ENCODE measurements around the gene AIFM2. TPM values are rescaled to one million over a fixed set of nuclear protein-coding genes. Genes with fewer than 3 reads are reported as not detected.

AIFM2 gene
- total and polyA plus RNA-seq, 9 of the 15 experiments (the other 6 are each of a cell fraction or from before 2014, with no cell fraction given) = 2.7 to 14.1 (median 9.2) TPM

DNA sequence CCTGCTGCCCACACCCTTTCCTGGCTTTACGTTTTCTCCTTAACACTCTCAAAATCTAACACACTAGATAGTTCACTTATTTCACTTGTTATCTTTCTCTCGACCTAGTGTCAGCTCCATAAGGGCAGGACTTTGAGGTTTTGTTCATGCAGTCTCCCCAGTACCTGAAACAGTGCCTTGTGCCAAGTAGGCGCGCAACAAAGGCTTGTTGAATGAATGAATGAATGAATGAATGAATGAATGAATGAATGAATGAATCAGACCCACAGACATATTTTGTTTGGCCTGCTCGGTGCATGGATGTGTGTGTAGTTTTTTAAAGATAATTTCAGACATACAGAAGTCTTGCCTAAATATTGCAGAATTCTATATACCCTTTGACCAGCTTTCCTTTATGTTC is 7.7 kb upstream of the AIFM2 start:
- Histone ChIP-seq H3K9ac (ENCODE audit: insufficient read depth in 1 of 2, low read depth in 2 of 2, low read length in 2 of 2) (no peak overlapping the region), H2AFZ (ENCODE audit: low read depth, low read length) (no peak overlapping the region), H3K4me2 (ENCODE audit: insufficient read depth, low read length) (no peak overlapping the region), H3K9me3 (replicated peaks; ENCODE audit: control insufficient read depth, insufficient read depth, low read depth, low read length) (peaks cover 14% of the 10 kb centered on the region), H3K27ac (ENCODE audit: extremely low read depth, low read depth, low read length) (no peak overlapping the region), H3K4me1 (replicated peaks in 1 of 2; ENCODE audit: control insufficient read depth in 2 of 2, insufficient read depth in 2 of 2, low read length in 2 of 2) (peaks cover 4 to 17% of the 10 kb centered on the region in 2 experiments; a peak in 4 of 5 replicates), H3K79me2 (ENCODE audit: control insufficient read depth, insufficient read depth, low read length) (no peaks in the 10 kb centered on the region), H4K20me1 (replicated peaks; ENCODE audit: control insufficient read depth, insufficient read depth, low read length) (0 out of 2 replicates have a peak, but pooled peaks cover 11% of the 10 kb centered on the region), H3K9me1 (ENCODE audit: control insufficient read depth, insufficient read depth, low read length) (peaks cover 3% of the 10 kb centered on the region), H3K36me3 (ENCODE audit: control insufficient read depth, insufficient read depth, low read length) (peaks cover 37% of the 10 kb centered on the region; the same call in 2 of the 3 replicates), H3K4me3 (no peak overlapping the region), H3K27me3 (ENCODE audit: control insufficient read depth in 2 of 2, insufficient read depth in 2 of 2, low read length in 2 of 2) (no peaks in the 10 kb centered on the region)
- ChIA-PET CTCF (ENCODE audit: low intra/inter-chr PET ratio) (no interaction called here), POLR2A (no interaction called here)
- intact Hi-C loops (cut with micrococcal nuclease) (no loop called here), in situ Hi-C loops (cut with MboI) (no loop called here)
- no TSS peak for BruUV-seq (replicated peaks)
- FAIRE-seq (no peak), DNase-seq (ENCODE audit: extremely low read depth in 1 of 4, low spot score in 3 of 4) (no peak), ATAC-seq (no peak)
- WGBS (ENCODE audit: insufficient coverage, low coverage, missing lambda C conversion rate) = 60% methylated on average over 5 of the region's 5 CpGs
- peak; percentile 84 for TF ChIP-seq ZNF24 (IDR thresholded peaks at IDR 0.05)
- TF ChIP-seq BDP1 (IDR thresholded peaks at IDR 0.05; ENCODE audit: insufficient read depth, insufficient read length) = no peak

GRCh38 chr10:70139997-70140250 is 7.3 kb upstream of the AIFM2 start:
- ChIA-PET CTCF (ENCODE audit: low intra/inter-chr PET ratio) (no interaction called here), POLR2A (interaction anchor here (0.6 kb wide), 1 partner anchor 1543 kb away, joined by 3 read pairs; no protein-coding TSS in a partner anchor)
- no peak for FAIRE-seq
- H3K27ac ChIP-seq (ENCODE audit: extremely low read depth, low read depth, low read length) = no peak overlapping the region
- no peaks in the 10 kb centered on the region for H3K27me3 ChIP-seq (ENCODE audit: control insufficient read depth in 2 of 2, insufficient read depth in 2 of 2, low read length in 2 of 2)
- DNase-seq (ENCODE audit: extremely low read depth in 1 of 4, low spot score in 3 of 4) = no peak
- no peak overlapping the region for H3K4me2 ChIP-seq (ENCODE audit: insufficient read depth, low read length)
- H3K9me3 ChIP-seq (replicated peaks; ENCODE audit: control insufficient read depth, insufficient read depth, low read depth, low read length) = peaks cover 14% of the 10 kb centered on the region
- H3K36me3 ChIP-seq (ENCODE audit: control insufficient read depth, insufficient read depth, low read length) = peaks cover 33% of the 10 kb centered on the region; the same call in 2 of the 3 replicates
- peaks cover 3% of the 10 kb centered on the region for H3K9me1 ChIP-seq (ENCODE audit: control insufficient read depth, insufficient read depth, low read length)
- no TSS peak for BruUV-seq (replicated peaks)
- intact Hi-C loops (cut with micrococcal nuclease) = no loop called here
- H3K4me1 ChIP-seq (replicated peaks in 1 of 2; ENCODE audit: control insufficient read depth in 2 of 2, insufficient read depth in 2 of 2, low read length in 2 of 2) = peaks cover 4 to 15% of the 10 kb centered on the region in 2 experiments; a peak in 4 of 5 replicates
- 0 out of 2 replicates have a peak, but pooled peaks cover 11% of the 10 kb centered on the region for H4K20me1 ChIP-seq (replicated peaks; ENCODE audit: control insufficient read depth, insufficient read depth, low read length)
- TF ChIP-seq ARID2 (IDR thresholded peaks at IDR 0.05) (no peak), CAMTA2 (CRISPR knock-in tag; conservative IDR thresholded peaks at IDR 0.05) (no peak), ZNF76 (CRISPR knock-in tag; IDR thresholded peaks at IDR 0.05; ENCODE audit: borderline replicate concordance) (no peak), NUFIP1 (IDR thresholded peaks at IDR 0.05; ENCODE audit: partially characterized antibody) (no peak), TGIF2 (CRISPR knock-in tag; IDR thresholded peaks at IDR 0.05) (no peak), ZKSCAN3 (CRISPR knock-in tag; IDR thresholded peaks at IDR 0.05) (no peak), NCOA1 (IDR thresholded peaks at IDR 0.05; ENCODE audit: low read depth) (no peak), NR2C1 (IDR thresholded peaks at IDR 0.05) (no peak), NR2C1 (tag; IDR thresholded peaks at IDR 0.05) (no peak), NFRKB (IDR thresholded peaks at IDR 0.05; ENCODE audit: low read depth) (no peak), GTF2F1 (IDR thresholded peaks at IDR 0.05; ENCODE audit: low read depth, low read length) (no peak), CBX1 (IDR thresholded peaks at IDR 0.05; ENCODE audit: low read depth) (no peak), STAT5B (CRISPR knock-in tag; IDR thresholded peaks at IDR 0.05) (no peak), RBM34 (IDR thresholded peaks at IDR 0.05; ENCODE audit: borderline replicate concordance, insufficient read depth, low read length) (no peak), KLF10 (CRISPR knock-in tag; IDR thresholded peaks at IDR 0.05) (no peak), NR2F6 (CRISPR knock-in tag; IDR thresholded peaks at IDR 0.05) (no peak)
- TF ChIP-seq, protein P1, sequence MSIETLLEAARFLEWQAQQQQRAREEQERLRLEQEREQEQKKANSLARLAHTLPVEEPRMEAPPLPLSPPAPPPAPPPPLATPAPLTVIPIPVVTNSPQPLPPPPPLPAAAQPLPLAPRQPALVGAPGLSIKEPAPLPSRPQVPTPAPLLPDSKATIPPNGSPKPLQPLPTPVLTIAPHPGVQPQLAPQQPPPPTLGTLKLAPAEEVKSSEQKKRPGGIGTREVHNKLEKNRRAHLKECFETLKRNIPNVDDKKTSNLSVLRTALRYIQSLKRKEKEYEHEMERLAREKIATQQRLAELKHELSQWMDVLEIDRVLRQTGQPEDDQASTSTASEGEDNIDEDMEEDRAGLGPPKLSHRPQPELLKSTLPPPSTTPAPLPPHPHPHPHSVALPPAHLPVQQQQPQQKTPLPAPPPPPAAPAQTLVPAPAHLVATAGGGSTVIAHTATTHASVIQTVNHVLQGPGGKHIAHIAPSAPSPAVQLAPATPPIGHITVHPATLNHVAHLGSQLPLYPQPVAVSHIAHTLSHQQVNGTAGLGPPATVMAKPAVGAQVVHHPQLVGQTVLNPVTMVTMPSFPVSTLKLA (conservative IDR thresholded peaks at IDR 0.05) = no peak
- no peaks in the 10 kb centered on the region for H3K79me2 ChIP-seq (ENCODE audit: control insufficient read depth, insufficient read depth, low read length)
- WGBS (ENCODE audit: insufficient coverage, low coverage, missing lambda C conversion rate) = 79% methylated on average over 6 of the region's 6 CpGs
- in situ Hi-C loops (cut with MboI) = no loop called here
- H3K9ac ChIP-seq (ENCODE audit: insufficient read depth in 1 of 2, low read depth in 2 of 2, low read length in 2 of 2) = no peak overlapping the region; a peak in 1 of 4 replicates
- H2AFZ ChIP-seq (ENCODE audit: low read depth, low read length) = no peak overlapping the region
- H3K4me3 ChIP-seq = no peak overlapping the region
- ATAC-seq = no peak
